T47D (cell line): ENCODE results near the gene KCP.

Experiments
- DNase-seq, 2 experiments: peaks; one replicate each; pipeline versions ENCODE4 v3.0.0 to v3.0.0-alpha.2; 2011 to 2012; ENCODE audit warnings: low read depth in 1 of 2, low spot score in 1 of 2
- JUND ChIP-seq: IDR thresholded peaks from 2 replicates; pipeline ENCODE4 v1.6.1; 2012; ENCODE audit warnings: low read depth
- in situ Hi-C: cut with HindIII; loops from 2 replicates; pipeline ENCODE4 v1.10.0; 2016; ENCODE audit warnings: low sequenced_read_pairs, low pct_unique_long_range_greater_than_20kb

Gene KCP

DNA sequence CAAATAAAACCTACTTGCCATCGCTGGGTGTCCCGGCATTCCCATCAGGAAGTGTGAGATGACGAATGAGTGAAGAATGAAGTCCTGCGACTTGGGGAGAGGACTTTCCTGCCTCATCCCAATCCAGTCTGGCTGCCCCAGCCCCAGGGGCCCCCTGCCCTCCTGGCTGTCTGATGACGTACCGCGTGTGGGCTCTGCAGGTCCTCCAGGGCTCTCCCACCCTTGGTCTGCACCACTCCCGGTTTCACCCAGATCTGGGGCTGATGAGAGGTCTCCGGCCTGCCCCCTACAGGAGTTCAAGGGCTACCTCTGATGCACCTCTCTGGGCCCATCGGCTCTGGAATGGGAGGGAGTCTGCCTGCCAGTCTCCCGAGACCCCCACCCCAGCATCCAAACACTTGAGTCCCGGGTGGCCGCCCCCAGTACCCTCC, 38.1 kb downstream of the KCP start:
- in situ Hi-C loops = no loop called here
- TF ChIP-seq JUND = no peak
- peak in 1 of 2 experiments; percentile 39 for DNase-seq

DNA sequence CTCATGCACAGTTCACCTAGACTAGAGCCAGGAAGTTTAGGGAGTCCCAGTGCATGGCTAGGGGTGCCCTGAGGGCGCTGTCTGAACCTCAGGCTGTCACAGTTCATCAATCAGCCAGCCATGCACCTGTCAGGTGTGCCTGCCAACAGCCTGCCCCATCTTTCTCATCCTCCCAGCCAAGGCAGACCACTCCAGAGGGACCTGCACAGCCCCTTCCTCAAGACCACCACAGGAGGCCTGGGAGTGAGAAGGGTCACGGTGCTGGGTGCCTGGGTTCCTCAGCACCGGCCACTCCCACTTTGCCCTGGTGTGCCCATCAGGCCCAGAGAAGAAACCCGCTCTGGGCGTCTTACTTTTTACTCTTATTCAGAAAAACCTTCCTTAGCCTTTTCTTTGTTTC, 39.5 kb downstream of the KCP start:
- in situ Hi-C loops = no loop called here
- DNase-seq = no peak
- TF ChIP-seq JUND = no peak

DNA sequence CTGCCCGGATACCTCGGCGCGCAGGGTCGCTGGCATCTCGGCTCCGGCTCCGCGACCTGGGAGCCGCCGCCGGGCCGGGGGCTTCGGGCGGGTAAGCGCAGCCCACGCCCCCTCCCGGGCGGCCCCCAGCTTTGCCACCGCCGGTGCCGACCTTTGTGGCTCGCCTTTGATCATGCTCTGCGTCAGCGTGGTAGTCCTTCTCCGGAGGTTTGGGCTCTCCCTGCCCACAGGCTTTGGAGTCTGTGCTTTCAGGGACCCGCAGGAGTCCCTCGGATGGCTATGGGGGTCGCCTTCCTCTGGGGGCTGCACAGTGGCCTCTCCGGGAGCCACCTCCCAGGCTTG, 40.6 kb downstream of the KCP start:
- DNase-seq = no peak
- in situ Hi-C loops = no loop called here
- TF ChIP-seq JUND = no peak

DNA sequence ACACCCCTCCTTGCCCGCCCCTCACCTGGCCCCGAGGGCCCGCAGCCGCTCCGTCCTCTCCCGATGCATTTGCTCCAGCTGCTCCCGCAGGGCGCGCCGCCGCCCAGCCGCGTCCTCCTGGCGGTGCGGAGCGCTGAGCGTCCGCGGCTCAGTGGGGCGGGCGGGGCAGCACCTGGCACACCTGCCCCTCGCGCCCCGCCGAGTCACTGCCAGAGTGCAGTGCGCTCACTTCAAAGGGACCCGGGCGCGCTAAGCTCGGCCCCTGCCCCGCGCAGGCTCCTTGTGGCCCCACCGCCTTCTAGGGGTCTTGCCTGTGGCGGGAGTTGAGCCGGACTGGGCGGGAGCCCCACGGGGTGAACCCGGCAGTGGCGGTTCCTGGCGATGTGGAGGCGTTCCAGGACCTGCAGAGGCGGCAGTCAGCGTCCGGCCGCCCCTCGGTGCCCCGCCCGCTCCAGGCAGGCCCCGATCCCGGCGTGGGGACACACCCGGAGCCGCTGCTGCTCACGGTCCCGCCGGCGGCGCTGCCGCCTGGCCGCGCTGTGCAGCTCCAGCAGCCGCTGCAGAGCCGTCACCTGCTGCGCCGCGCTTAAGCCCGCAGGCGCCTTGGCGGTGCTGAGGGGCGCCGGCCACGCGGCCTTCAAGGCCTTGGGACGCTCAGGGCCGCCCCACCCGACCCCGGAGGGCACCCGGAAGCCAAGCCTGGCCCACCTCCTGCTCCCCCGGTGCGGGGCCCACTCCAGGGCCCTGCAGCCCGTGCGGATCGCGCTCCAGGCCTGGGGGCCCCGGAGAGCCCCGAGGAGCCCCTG, 41.2 kb downstream of the KCP start:
- peak in 1 of 2 experiments; percentile 39 for DNase-seq
- in situ Hi-C loops = no loop called here
- no peak for TF ChIP-seq JUND

DNA sequence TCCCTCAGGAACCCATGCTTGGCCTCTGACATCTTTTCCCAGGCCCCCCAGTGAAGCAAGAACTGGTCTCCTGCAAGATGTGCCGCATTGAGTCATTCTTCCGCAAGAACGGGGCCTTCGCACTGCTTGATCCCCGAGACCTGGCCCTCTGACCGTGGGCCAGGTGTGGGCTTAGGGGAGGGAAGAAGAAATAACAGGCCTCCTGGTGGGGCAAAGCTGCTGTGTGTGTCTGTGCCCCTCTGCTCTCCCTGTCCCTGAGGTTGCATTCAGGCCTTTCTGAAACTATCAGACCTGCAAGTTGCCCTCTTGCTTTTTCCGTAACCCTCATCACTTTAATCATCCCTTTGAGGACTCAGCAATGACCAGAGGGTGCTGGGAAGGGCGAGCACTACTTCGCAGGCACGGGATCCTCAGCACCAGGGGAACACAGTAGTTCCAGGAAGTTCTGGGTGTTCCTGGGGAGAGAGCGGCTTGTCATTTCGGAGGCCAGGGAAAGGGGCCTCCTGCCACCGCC, 41.8 kb downstream of the KCP start:
- TF ChIP-seq JUND = no peak
- in situ Hi-C loops = no loop called here
- DNase-seq = no peak

DNA sequence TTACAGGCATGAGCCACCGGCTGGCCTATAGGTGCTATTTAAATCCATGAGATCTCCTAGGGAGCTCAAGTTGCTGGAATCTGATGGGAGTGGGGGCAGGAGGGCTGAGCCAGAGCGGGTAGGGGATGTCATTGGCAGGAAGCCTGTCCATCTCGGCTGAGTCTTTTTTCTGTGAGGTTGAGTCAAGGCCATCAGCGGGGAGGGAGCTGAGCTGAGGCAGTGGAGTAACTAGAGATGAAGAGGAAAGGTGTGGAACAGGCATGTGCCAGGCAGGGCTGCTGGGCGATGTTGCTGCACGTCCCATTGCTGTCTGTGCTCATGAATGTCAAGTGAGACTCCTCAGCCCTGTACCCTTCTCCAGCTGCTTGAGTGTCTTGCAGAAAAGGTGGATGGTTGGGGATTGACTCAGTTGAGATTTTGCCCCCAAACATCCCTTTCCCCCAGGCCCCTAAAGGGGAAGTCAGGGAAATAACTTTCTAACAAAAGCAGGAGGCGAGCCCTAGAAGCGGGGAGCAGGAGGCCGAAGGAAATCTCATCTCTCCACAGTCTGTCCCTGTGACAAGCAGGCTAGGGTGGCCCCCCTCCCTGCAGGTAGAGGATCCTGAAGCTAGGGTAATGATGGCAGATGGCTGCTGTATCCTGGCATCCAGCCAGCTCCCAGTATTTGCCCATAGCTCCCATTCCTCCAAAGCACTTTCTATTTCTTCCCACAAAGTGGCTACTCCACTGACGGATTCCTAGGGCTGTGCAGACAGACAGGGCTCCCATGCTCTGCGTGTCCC, 42.5 kb downstream of the KCP start:
- in situ Hi-C loops = no loop called here
- no peak for TF ChIP-seq JUND
- peak in 1 of 2 experiments; percentile 22 for DNase-seq

DNA sequence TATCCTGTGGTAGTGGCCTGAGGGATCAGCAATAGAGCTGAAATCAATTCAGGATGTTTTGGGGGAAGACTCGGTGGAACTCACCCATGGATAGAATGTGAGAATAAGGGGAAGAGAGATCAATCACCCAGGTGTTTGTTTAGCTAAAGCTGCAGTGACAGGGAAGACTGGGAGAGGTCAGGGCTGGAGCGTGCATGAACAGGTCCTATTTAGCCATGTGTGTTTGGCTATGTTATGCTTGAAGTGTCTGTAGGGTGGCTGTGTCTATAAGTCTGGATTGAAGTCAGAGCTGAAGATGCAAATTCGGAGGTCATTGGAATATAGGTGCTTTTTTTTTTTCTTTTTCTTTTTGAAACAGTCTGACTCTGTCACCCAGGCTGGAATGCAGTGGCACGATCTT, 43.3 kb downstream of the KCP start:
- TF ChIP-seq JUND = no peak
- DNase-seq = no peak
- in situ Hi-C loops = no loop called here

DNA sequence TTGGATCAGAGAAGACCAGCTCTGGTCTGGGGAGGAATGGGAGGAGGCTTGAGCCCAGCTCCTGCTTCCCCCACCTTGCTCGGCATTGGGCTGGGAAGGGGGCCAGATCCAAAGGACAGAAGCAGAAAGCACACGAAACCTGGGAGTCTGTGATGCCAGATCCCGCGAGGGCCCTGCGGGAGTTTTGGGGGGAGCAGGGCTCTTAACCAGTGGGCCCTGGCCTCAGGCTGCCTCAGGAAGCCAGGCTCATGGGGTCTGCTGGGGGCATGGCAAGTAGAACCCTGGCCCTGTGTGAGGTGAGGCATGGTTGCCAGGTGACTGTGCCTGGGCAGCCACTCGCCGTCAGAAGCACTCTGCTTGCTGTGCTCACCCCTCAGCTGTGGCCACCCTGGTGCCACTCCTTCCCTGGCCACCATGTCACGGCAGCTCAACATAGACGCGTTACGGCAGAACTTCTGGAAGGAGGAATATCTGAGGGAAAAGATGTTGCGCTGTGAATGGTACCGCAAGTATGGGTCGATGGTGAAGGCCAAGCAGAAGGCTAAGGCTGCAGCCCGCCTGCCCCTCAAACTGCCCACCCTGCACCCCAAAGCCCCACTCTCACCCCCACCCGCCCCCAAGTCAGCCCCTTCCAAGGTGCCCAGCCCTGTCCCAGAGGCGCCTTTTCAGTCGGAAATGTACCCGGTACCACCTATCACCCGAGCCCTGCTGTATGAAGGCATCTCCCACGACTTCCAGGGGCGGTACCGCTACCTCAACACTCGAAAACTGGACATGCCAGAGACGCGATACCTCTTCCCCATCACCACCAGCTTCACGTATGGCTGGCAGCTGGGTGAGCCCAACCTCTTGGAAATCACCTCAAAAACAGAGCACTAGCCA, 44.3 kb downstream of the KCP start:
- TF ChIP-seq JUND = no peak

DNA sequence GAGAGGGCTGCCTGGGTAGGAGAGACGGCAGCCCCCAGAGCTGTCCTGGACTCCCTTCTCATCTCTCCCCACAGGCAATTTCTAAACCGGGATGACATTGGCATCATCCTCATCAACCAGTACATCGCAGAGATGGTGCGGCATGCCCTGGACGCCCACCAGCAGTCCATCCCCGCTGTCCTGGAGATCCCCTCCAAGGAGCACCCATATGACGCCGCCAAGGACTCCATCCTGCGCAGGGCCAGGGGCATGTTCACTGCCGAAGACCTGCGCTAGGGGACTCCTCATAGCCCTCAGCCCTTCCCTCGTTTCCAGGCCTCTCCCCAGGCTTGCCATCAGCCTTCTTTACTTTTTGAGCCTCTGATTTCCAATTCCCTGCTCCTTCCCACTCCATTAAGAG, 45.2 kb downstream of the KCP start:
- in situ Hi-C loops = no loop called here
- no peak for DNase-seq
- no peak for TF ChIP-seq JUND

More for the DNA sequence above, 44.3 kb downstream of the KCP start:
- in situ Hi-C loops = no loop called here
- DNase-seq = no peak

DNA sequence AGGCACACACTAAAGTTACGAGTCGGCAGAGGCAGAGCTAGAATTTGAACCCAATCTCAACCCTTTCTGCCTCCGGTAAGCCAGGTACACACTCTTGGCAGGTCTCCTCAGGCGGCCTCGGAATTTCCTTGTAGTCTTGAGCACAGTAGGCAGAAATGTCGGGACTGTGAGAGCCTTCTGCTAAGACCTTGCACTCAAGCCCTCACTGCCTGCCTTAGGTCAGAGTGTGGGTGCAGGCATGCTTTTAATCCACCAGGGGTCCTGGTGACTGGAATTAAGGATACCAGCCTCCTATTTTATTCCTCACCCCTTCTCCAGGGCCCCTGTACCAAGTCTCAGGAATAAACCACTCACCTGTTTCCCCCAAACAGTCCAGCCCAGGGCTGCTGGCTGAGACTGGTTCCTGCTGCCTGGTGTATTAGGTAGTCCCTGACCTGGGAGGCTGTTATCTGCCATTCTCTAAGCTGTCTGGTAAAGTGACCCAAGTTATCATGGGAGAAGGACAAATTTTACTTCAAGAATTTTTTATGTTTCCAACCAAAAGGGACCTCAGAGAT, 47.0 kb downstream of the KCP start:
- peak in 1 of 2 experiments; percentile 67 for DNase-seq
- TF ChIP-seq JUND = no peak
- in situ Hi-C loops = no loop called here

DNA sequence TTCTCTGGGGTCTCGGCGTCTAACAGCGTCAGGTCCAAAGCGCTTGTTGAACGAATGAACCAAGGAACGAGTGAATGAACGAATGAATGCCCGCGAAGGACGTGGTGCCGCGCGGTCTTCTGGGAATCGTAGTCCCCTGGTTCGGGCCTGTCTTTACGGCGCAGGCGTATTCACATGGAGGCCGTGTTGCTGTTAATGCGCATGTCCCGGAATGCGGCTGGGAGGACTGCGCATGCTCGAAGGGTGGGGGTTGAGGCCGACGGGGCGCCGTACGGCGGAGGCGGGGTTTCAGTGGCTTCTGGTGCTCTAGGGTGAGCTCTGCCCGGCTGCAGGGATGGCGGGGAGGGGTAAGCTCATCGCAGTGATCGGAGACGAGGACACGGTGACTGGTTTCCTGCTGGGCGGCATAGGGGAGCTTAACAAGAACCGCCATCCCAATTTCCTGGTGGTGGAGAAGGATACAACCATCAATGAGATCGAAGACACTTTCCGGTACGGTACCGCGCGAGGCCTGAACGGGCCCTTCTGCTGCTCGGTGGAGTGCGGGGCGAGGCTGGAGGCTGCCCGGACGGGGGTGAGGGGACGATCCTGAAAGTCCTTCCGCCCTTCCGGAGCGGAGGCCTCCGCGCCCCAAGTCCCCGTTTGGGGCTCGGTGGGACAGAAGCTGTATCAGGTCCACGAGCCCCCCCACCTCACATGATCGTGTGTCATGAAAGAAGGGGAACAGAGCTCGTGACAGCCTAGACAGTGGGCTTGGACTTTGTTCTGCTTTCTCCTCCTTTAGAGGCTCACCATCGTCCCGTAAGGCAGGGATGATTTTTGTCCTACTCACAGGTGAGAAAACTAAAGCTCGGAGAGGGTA, 47.7 kb downstream of the KCP start, which contains the start of gene ATP6V1F:
ATP6V1F (plus strand) TSS at position 286 of the 862 bp plus-strand sequence; CDS start at position 335, 49 bp downstream.
- TF ChIP-seq JUND = no peak
- in situ Hi-C loops = no loop called here
- peak; percentile 88 to 96 for DNase-seq
